K562 (cell line): Measurements from ENCODE around the gene CTSV. TPM values are rescaled to one million over a fixed set of nuclear protein-coding genes. Genes with fewer than 3 reads are reported as not detected.

Experiments
- BMI1 ChIP-seq: fragments of 150-350 bp; IDR thresholded peaks from 2 replicates; pipeline ENCODE4 v1.6.1; 2014; ENCODE audit warnings: low read length
- BRD4 ChIP-seq: fragments of 200-600 bp; sonication (generic); IDR thresholded peaks from 2 replicates; pipeline ENCODE4 v1.6.1; 2017; ENCODE audit warnings: inconsistent platforms
- CCNT2 ChIP-seq: IDR thresholded peaks from 2 replicates; pipeline ENCODE4 v1.6.1; 2011; ENCODE audit warnings: borderline replicate concordance, low read depth, mild to moderate bottlenecking, moderate library complexity, mixed read lengths, low read length; ENCODE audit not compliant: insufficient read length; ENCODE audit errors: extremely low read depth
- HDAC8 ChIP-seq: fragments of 450-650 bp; IDR thresholded peaks from 2 replicates; pipeline ENCODE4 v1.6.1; 2016; ENCODE audit warnings: mild to moderate bottlenecking, missing genetic modification characterization, moderate library complexity, missing compliant biosample characterization
- STAT6 ChIP-seq: sonication (generic); formaldehyde crosslinking; IDR thresholded peaks from 2 replicates; pipeline ENCODE4 v1.8.1; 2023; ENCODE audit warnings: mild to moderate bottlenecking, missing genetic modification reagents
- YY1 ChIP-seq, 3 experiments: IDR thresholded peaks; 2 replicates each; pipeline ENCODE4 v1.6.1; 2011; ENCODE audit warnings: low read length in 2 of 3, mild to moderate bottlenecking in 2 of 3, moderate library complexity in 2 of 3, borderline replicate concordance in 1 of 3, control low read depth in 1 of 3, low read depth in 1 of 3; ENCODE audit not compliant: insufficient read depth in 3 of 3, insufficient replicate concordance in 2 of 3, control insufficient read depth in 1 of 3, insufficient read length in 1 of 3; ENCODE audit errors: extremely low read depth in 1 of 3
- ZNF445 ChIP-seq: fragments of 250-450 bp; sonication (Bioruptor Pico); IDR thresholded peaks from 2 replicates; pipeline ENCODE4 v1.4.0; 2020; ENCODE audit warnings: low read depth, mild to moderate bottlenecking, moderate library complexity
- polyA plus RNA-seq, 8 experiments: library from polyadenylated mRNA; depleted of rRNA in 4 of 8; stranded (reverse) in 5 of 8; unstranded in 3 of 8; fragments of >200 nt; fragmentation: Nextera tagmentation in 2 of 8; fragmentation: Illumina TruSeq in 1 of 8; extraction: Ambion mirVana in 2 of 8; extraction: Trizol in 1 of 8; gene quantifications; 2 replicates each; pipeline versions ENCODE4 v1.2.1 to v1.2.3, GENCODE V29; 2011 to 2014; ENCODE audit warnings: inconsistent platforms in 1 of 8, missing spikeins in 1 of 8
- total RNA-seq, 7 experiments: library from RNA; depleted of rRNA in 6 of 7; stranded (reverse); fragments of >200 nt in 6 of 7; fragmentation: Illumina TruSeq in 2 of 7; extraction: Trizol in 2 of 7; gene quantifications; 2 replicates each; pipeline versions ENCODE4 v1.2.1 to v1.2.3, GENCODE V29; 2011 to 2021; ENCODE audit warnings: low replicate concordance in 1 of 7
- TF ChIP-seq, protein P1 (sequence below): fragments of 200-600 bp; sonication (generic); IDR thresholded peaks from one replicate; pipeline ENCODE4 v1.6.1; 2012; ENCODE audit warnings: mild to moderate bottlenecking, low read depth, low read length, inconsistent platforms

CTSV gene
- total and polyA plus RNA-seq, 9 of the 15 experiments (the other 6 are each of a cell fraction or from before 2014, with no cell fraction given): 0.06 to 0.39 (median 0.16) TPM; not detected in 3

GRCh38 chr9:97057651-97058050 lies 18.7 kb upstream of the CTSV start (continued):
- TF ChIP-seq, protein P1, sequence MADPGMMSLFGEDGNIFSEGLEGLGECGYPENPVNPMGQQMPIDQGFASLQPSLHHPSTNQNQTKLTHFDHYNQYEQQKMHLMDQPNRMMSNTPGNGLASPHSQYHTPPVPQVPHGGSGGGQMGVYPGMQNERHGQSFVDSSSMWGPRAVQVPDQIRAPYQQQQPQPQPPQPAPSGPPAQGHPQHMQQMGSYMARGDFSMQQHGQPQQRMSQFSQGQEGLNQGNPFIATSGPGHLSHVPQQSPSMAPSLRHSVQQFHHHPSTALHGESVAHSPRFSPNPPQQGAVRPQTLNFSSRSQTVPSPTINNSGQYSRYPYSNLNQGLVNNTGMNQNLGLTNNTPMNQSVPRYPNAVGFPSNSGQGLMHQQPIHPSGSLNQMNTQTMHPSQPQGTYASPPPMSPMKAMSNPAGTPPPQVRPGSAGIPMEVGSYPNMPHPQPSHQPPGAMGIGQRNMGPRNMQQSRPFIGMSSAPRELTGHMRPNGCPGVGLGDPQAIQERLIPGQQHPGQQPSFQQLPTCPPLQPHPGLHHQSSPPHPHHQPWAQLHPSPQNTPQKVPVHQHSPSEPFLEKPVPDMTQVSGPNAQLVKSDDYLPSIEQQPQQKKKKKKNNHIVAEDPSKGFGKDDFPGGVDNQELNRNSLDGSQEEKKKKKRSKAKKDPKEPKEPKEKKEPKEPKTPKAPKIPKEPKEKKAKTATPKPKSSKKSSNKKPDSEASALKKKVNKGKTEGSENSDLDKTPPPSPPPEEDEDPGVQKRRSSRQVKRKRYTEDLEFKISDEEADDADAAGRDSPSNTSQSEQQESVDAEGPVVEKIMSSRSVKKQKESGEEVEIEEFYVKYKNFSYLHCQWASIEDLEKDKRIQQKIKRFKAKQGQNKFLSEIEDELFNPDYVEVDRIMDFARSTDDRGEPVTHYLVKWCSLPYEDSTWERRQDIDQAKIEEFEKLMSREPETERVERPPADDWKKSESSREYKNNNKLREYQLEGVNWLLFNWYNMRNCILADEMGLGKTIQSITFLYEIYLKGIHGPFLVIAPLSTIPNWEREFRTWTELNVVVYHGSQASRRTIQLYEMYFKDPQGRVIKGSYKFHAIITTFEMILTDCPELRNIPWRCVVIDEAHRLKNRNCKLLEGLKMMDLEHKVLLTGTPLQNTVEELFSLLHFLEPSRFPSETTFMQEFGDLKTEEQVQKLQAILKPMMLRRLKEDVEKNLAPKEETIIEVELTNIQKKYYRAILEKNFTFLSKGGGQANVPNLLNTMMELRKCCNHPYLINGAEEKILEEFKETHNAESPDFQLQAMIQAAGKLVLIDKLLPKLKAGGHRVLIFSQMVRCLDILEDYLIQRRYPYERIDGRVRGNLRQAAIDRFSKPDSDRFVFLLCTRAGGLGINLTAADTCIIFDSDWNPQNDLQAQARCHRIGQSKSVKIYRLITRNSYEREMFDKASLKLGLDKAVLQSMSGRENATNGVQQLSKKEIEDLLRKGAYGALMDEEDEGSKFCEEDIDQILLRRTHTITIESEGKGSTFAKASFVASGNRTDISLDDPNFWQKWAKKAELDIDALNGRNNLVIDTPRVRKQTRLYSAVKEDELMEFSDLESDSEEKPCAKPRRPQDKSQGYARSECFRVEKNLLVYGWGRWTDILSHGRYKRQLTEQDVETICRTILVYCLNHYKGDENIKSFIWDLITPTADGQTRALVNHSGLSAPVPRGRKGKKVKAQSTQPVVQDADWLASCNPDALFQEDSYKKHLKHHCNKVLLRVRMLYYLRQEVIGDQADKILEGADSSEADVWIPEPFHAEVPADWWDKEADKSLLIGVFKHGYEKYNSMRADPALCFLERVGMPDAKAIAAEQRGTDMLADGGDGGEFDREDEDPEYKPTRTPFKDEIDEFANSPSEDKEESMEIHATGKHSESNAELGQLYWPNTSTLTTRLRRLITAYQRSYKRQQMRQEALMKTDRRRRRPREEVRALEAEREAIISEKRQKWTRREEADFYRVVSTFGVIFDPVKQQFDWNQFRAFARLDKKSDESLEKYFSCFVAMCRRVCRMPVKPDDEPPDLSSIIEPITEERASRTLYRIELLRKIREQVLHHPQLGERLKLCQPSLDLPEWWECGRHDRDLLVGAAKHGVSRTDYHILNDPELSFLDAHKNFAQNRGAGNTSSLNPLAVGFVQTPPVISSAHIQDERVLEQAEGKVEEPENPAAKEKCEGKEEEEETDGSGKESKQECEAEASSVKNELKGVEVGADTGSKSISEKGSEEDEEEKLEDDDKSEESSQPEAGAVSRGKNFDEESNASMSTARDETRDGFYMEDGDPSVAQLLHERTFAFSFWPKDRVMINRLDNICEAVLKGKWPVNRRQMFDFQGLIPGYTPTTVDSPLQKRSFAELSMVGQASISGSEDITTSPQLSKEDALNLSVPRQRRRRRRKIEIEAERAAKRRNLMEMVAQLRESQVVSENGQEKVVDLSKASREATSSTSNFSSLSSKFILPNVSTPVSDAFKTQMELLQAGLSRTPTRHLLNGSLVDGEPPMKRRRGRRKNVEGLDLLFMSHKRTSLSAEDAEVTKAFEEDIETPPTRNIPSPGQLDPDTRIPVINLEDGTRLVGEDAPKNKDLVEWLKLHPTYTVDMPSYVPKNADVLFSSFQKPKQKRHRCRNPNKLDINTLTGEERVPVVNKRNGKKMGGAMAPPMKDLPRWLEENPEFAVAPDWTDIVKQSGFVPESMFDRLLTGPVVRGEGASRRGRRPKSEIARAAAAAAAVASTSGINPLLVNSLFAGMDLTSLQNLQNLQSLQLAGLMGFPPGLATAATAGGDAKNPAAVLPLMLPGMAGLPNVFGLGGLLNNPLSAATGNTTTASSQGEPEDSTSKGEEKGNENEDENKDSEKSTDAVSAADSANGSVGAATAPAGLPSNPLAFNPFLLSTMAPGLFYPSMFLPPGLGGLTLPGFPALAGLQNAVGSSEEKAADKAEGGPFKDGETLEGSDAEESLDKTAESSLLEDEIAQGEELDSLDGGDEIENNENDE: no peak
- no peak for TF ChIP-seq BRD4
- TF ChIP-seq ZNF445 (CRISPR knock-in tag): no peak
- TF ChIP-seq YY1 (IDR thresholded peaks at IDR 0.05; ENCODE audit: borderline replicate concordance in 1 of 3, control insufficient read depth in 1 of 3, extremely low read depth in 1 of 3, insufficient read depth in 3 of 3, insufficient read length in 1 of 3, insufficient replicate concordance in 2 of 3, low read depth in 1 of 3, low read length in 2 of 3): peak in 1 of 3 experiments; percentile 44
- TF ChIP-seq STAT6: no peak
- TF ChIP-seq BMI1: no peak
- no peak for TF ChIP-seq CCNT2
- no peak for TF ChIP-seq HDAC8 (tag)
